RKO (cell line): ENCODE data around the gene PARVB.

Experiments used
- DNase-seq: peaks from one replicate; pipeline ENCODE4 v3.0.0-alpha.2; 2016; ENCODE audit warnings: low spot score

PARVB gene

GRCh38 chr22:44185237-44186120 is 161.4 kb downstream of the PARVB start:
- DNase-seq = no peak

- DNase-seq = no peak
These were observed 162.0 kb downstream of the PARVB start for GRCh38 chr22:44186121-44186510.

- no peak for DNase-seq
These were observed 162.6 kb downstream of the PARVB start for GRCh38 chr22:44186737-44187136.

GRCh38 chr22:44187652-44188230 is 163.6 kb downstream of the PARVB start:
- no peak for DNase-seq

- no peak for DNase-seq
These were observed 164.2 kb downstream of the PARVB start for GRCh38 chr22:44188316-44188715.

GRCh38 chr22:44188986-44189630 is 165.0 kb downstream of the PARVB start:
- DNase-seq = no peak

- DNase-seq = no peak
These were observed 166.4 kb downstream of the PARVB start for GRCh38 chr22:44190381-44190976.

GRCh38 chr22:44191036-44191454 is 166.9 kb downstream of the PARVB start:
- no peak for DNase-seq

- DNase-seq = peak; percentile 7
These were observed 168.2 kb downstream of the PARVB start for GRCh38 chr22:44192098-44192815.

- DNase-seq = no peak
These were observed 168.9 kb downstream of the PARVB start for GRCh38 chr22:44192816-44193534.

- DNase-seq = no peak
These were observed 169.4 kb downstream of the PARVB start for GRCh38 chr22:44193535-44193891.

GRCh38 chr22:44194569-44194968 is 170.5 kb downstream of the PARVB start:
- DNase-seq = no peak

- no peak for DNase-seq
These were observed 171.2 kb downstream of the PARVB start for GRCh38 chr22:44195189-44195871.

GRCh38 chr22:44196241-44196640 is 172.1 kb downstream of the PARVB start:
- DNase-seq = no peak

- no peak for DNase-seq
These were observed 172.6 kb downstream of the PARVB start for GRCh38 chr22:44196731-44197131.

- no peak for DNase-seq
These were observed 173.2 kb downstream of the PARVB start for GRCh38 chr22:44197271-44197670.

- DNase-seq = no peak
These were observed 175.1 kb downstream of the PARVB start for GRCh38 chr22:44199164-44199563.

- DNase-seq = no peak
These were observed 175.8 kb downstream of the PARVB start for GRCh38 chr22:44199866-44200265.

GRCh38 chr22:44200451-44200850 is 176.3 kb downstream of the PARVB start:
- DNase-seq = no peak

- no peak for DNase-seq
These were observed 176.9 kb downstream of the PARVB start for GRCh38 chr22:44200855-44201550.
